SK-N-SH (cell line): ENCODE results near the gene MICAL1. TPM values are rescaled to one million over a fixed set of nuclear protein-coding genes. Genes with fewer than 3 reads are reported as not detected.

Source experiments
- CTCF ChIA-PET: fragments of 300-600, 350-600 bp; formaldehyde crosslinking; extraction: SDS; loops from one replicate; lab custom pipeline; 2021; lab: Yijun Ruan, JAX
- POLR2A ChIA-PET: fragments of 350-600 bp; sonication (Branson Sonifier 250); formaldehyde crosslinking; extraction: SDS; loops from one replicate; lab custom pipeline; 2020; ENCODE audit warnings: antibody characterized with exemption, inconsistent platforms; lab: Yijun Ruan, JAX
- DNase-seq: peaks from one replicate; pipeline ENCODE4 v3.0.0; 2012
- H2AFZ ChIP-seq: fragments of 200-600 bp; sonication (generic); 2 replicates; pipeline ENCODE4 v1.8.1; 2016; ENCODE audit warnings: antibody characterized with exemption, mild to moderate bottlenecking, low read depth
- H3F3A ChIP-seq: fragments of 200-600 bp; sonication (generic); replicated peaks from 2 replicates; pipeline ENCODE3; 2016; ENCODE audit warnings: antibody characterized with exemption, mild to moderate bottlenecking; ENCODE audit not compliant: insufficient read depth
- H3K27ac ChIP-seq, 2 experiments: fragments of 200-500 bp in 1 of 2; fragments of 200-600 bp in 1 of 2; sonication (Bioruptor generic) in 1 of 2; sonication (generic), shearing (Covaris generic) in 1 of 2; 2 replicates each; pipeline versions ENCODE4 v1.5.1 to v1.6.1; 2014 to 2016; ENCODE audit warnings: low read depth in 2 of 2, inconsistent platforms in 1 of 2, low read length in 1 of 2, mild to moderate bottlenecking in 1 of 2, mixed read lengths in 1 of 2
- H3K27me3 ChIP-seq: fragments of 200-600 bp; sonication (generic), shearing (Covaris generic); 2 replicates; pipeline ENCODE4 v1.6.1; 2016; ENCODE audit warnings: mixed run types; ENCODE audit not compliant: insufficient read depth
- H3K36me3 ChIP-seq, 2 experiments: fragments of 200-500 bp in 1 of 2; fragments of 200-600 bp in 1 of 2; sonication (Bioruptor generic) in 1 of 2; sonication (generic) in 1 of 2; replicated peaks in 1 of 2; 2 replicates each; pipeline versions ENCODE3 to v1.5.1; 2014 to 2016; ENCODE audit warnings: low read length in 1 of 2, mild to moderate bottlenecking in 1 of 2; ENCODE audit not compliant: insufficient read depth in 2 of 2, control insufficient read depth in 1 of 2
- H3K4me1 ChIP-seq, 2 experiments: fragments of 200-500 bp in 1 of 2; fragments of 200-600 bp in 1 of 2; sonication (Bioruptor generic) in 1 of 2; sonication (generic), shearing (Covaris generic) in 1 of 2; 2 replicates each; pipeline versions ENCODE4 v1.5.1 to v1.6.1; 2014 to 2016; ENCODE audit warnings: low read depth in 1 of 2, low read length in 1 of 2, mixed run types in 1 of 2; ENCODE audit not compliant: insufficient read depth in 2 of 2, control insufficient read depth in 1 of 2
- H3K4me2 ChIP-seq: fragments of 200-600 bp; sonication (generic), shearing (Covaris generic); 2 replicates; pipeline ENCODE4 v1.6.1; 2017; ENCODE audit warnings: mixed run types
- H3K4me3 ChIP-seq, 2 experiments: fragments of 200-500 bp in 1 of 2; fragments of 200-600 bp in 1 of 2; sonication (Bioruptor generic) in 1 of 2; sonication (generic), shearing (Covaris generic) in 1 of 2; 2 replicates each; pipeline versions ENCODE4 v1.5.1 to v1.8.1; 2014 to 2016; ENCODE audit warnings: low read depth in 2 of 2, inconsistent platforms in 1 of 2, low read length in 1 of 2, mild to moderate bottlenecking in 1 of 2, mixed read lengths in 1 of 2, moderate library complexity in 1 of 2
- H3K79me2 ChIP-seq: fragments of 200-600 bp; sonication (generic); 2 replicates; pipeline ENCODE4 v1.8.1; 2017; ENCODE audit warnings: mild to moderate bottlenecking; ENCODE audit not compliant: insufficient read depth
- H3K9ac ChIP-seq: fragments of 200-600 bp; sonication (generic); 2 replicates; pipeline ENCODE4 v1.6.1; 2017; ENCODE audit warnings: mixed run types
- H3K9me2 ChIP-seq: fragments of 200-600 bp; sonication (generic); 2 replicates; pipeline ENCODE4 v1.6.1; 2017; ENCODE audit warnings: mixed run types
- H3K9me3 ChIP-seq: fragments of 200-600 bp; sonication (generic); 2 replicates; pipeline ENCODE4 v1.6.1; 2017; ENCODE audit warnings: mixed run types, mild to moderate bottlenecking, moderate library complexity
- H4K20me1 ChIP-seq: fragments of 200-600 bp; sonication (generic); 2 replicates; pipeline ENCODE4 v1.6.1; 2017; ENCODE audit warnings: mild to moderate bottlenecking, mixed run types; ENCODE audit not compliant: insufficient read depth
- EP300 ChIP-seq, 2 experiments: IDR thresholded peaks; 2 replicates each; pipeline versions ENCODE4 v1.4.0 to v1.6.1; 2012; ENCODE audit warnings: borderline replicate concordance in 1 of 2, low read depth in 1 of 2, low read length in 1 of 2
- FOXM1 ChIP-seq: IDR thresholded peaks from 2 replicates; pipeline ENCODE4 v1.4.0; 2012; ENCODE audit warnings: low read depth, mild to moderate bottlenecking
- JUND ChIP-seq: IDR thresholded peaks from 2 replicates; pipeline ENCODE4 v1.4.0; 2012
- MEF2A ChIP-seq: IDR thresholded peaks from 2 replicates; pipeline ENCODE4 v1.4.0; 2012; ENCODE audit warnings: low read depth, borderline replicate concordance
- MXI1 ChIP-seq: IDR thresholded peaks from 2 replicates; pipeline ENCODE4 v1.6.1; 2012; ENCODE audit warnings: mild to moderate bottlenecking, low read depth, low read length, improper control_type of control experiment
- NFIC ChIP-seq: IDR thresholded peaks from 2 replicates; pipeline ENCODE4 v1.4.0; 2012; ENCODE audit warnings: borderline replicate concordance
- POLR2AphosphoS5 ChIP-seq: IDR thresholded peaks from 2 replicates; pipeline ENCODE4 v1.6.1; 2012; ENCODE audit warnings: low read depth, low read length
- RCOR1 ChIP-seq: fragments of 150-350 bp; IDR thresholded peaks from 2 replicates; pipeline ENCODE4 v1.6.1; 2017; ENCODE audit warnings: antibody characterized with exemption, low read length
- RFX5 ChIP-seq: IDR thresholded peaks from 2 replicates; pipeline ENCODE4 v1.6.1; 2012; ENCODE audit warnings: mild to moderate bottlenecking, improper control_type of control experiment, low read length
- SIN3A ChIP-seq: IDR thresholded peaks from 2 replicates; pipeline ENCODE4 v1.6.1; 2012; ENCODE audit warnings: low read depth, mild to moderate bottlenecking, low read length, moderate library complexity, borderline replicate concordance
- TAF1 ChIP-seq: IDR thresholded peaks from 2 replicates; pipeline ENCODE4 v1.6.1; 2012; ENCODE audit warnings: low read depth, mild to moderate bottlenecking, low read length, moderate library complexity, borderline replicate concordance
- TCF12 ChIP-seq: IDR thresholded peaks from 2 replicates; pipeline ENCODE4 v1.4.0; 2012
- WGBS: methylation state at CpG from one replicate; pipeline ENCODE4 v1.1.6; 2017; ENCODE audit warnings: low lambda C conversion rate; 5-methylcytosine and 5-hydroxymethylcytosine counted together
- polyA plus RNA-seq, 3 experiments: library from polyadenylated mRNA; depleted of rRNA; stranded (reverse); fragments of >200 nt; gene quantifications; 2 replicates each; pipeline ENCODE4 v1.2.3, GENCODE V29; 2012
- TF ChIP-seq, protein P1 (sequence below): fragments of 150-350 bp; IDR thresholded peaks from 2 replicates; pipeline ENCODE4 v1.6.1; 2016; ENCODE audit warnings: mild to moderate bottlenecking, low read depth, low read length
- TF ChIP-seq, protein P2 (sequence below): IDR thresholded peaks from 2 replicates; pipeline ENCODE4 v1.4.0; 2012; ENCODE audit warnings: low read depth, borderline replicate concordance
- TF ChIP-seq, protein P3 (sequence below): IDR thresholded peaks from 2 replicates; pipeline ENCODE4 v1.6.1; 2012; ENCODE audit warnings: mild to moderate bottlenecking, low read depth, low read length, moderate library complexity
- TF ChIP-seq, protein P4 (sequence below): IDR thresholded peaks from 2 replicates; pipeline ENCODE4; 2012
- TF ChIP-seq, protein P5 (sequence below): fragments of 150-350 bp; IDR thresholded peaks from 2 replicates; pipeline ENCODE4 v1.6.1; 2017; ENCODE audit warnings: antibody characterized with exemption, low read length, low read depth, borderline replicate concordance

The MICAL1 gene
- polyA plus RNA-seq, 1 of the 3 experiments (the other 2 are of a cell fraction) = 45.6 TPM

DNA sequence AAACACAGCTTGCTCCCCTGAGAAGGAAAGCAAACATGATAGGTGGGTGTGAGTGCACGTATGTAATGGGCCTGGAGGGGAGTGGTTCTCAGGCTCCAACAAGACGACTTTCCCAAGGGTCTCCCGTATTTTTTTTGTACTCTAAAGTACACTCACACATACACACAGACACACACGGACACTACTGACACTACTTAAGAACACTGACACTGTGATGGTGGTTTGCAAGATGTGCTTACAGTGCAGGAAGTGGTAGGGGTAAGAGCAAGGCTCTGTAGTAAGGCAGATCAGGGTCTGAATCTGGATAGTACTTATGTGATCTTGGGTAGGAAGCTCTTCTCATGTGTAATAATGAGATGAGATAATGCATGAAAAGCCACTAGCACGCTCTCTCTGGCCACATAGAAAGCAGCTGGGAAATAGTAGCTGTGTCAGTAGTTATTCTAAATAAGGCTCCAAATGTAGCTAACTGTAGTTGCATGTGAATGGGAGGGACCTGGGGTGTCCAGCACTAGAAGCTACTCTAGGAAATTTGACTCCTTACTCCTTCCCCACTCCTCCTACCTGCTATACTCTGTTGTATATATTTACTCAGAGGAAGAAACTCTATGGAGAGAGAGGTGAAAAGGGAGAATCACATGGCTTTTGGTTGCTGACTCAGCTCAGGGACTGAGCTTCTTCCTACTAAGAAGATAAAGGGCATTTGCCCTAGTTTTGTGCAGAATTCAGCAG, 35.8 kb upstream of the MICAL1 start:
- Histone ChIP-seq H3K9me2 (no peaks in the 10 kb centered on the region), H3K9me3 (no peaks in the 10 kb centered on the region), H3F3A (no peaks in the 10 kb centered on the region), H3K27me3 (no peaks in the 10 kb centered on the region; the same call in 1 of the 2 replicates), H3K4me2 (no peak overlapping the region), H3K4me1 (no peaks in the 10 kb centered on the region), H3K4me3 (no peak overlapping the region)
- DNase-seq = no peak
- 47% methylated on average over 5 of the region's 5 CpGs for WGBS
- CTCF ChIA-PET = interaction anchor here (1.1 kb wide), 1 partner anchor 548 kb away, joined by 3 read pairs; no protein-coding TSS in a partner anchor
- TF ChIP-seq TAF1 (no peak), RCOR1 (no peak), MEF2A (no peak), EP300 (IDR thresholded peaks at IDR 0.05; ENCODE audit: borderline replicate concordance in 1 of 2, low read depth in 1 of 2, low read length in 1 of 2) (no peak), MXI1 (no peak)
- TF ChIP-seq, protein P1, sequence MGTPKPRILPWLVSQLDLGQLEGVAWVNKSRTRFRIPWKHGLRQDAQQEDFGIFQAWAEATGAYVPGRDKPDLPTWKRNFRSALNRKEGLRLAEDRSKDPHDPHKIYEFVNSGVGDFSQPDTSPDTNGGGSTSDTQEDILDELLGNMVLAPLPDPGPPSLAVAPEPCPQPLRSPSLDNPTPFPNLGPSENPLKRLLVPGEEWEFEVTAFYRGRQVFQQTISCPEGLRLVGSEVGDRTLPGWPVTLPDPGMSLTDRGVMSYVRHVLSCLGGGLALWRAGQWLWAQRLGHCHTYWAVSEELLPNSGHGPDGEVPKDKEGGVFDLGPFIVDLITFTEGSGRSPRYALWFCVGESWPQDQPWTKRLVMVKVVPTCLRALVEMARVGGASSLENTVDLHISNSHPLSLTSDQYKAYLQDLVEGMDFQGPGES = no peak
- TF ChIP-seq, protein P2, sequence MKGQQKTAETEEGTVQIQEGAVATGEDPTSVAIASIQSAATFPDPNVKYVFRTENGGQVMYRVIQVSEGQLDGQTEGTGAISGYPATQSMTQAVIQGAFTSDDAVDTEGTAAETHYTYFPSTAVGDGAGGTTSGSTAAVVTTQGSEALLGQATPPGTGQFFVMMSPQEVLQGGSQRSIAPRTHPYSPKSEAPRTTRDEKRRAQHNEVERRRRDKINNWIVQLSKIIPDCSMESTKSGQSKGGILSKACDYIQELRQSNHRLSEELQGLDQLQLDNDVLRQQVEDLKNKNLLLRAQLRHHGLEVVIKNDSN = no peak
- TF ChIP-seq, all 33 proteins: peak for 0
- no peaks in the 10 kb centered on the region for H4K20me1 ChIP-seq
- H2AFZ ChIP-seq = no peak overlapping the region
- H3K27ac ChIP-seq = no peak overlapping the region
- H3K79me2 ChIP-seq = no peaks in the 10 kb centered on the region
- POLR2A ChIA-PET = interaction anchor here (0.6 kb wide), 1 partner anchor 1386 kb away, joined by 3 read pairs; no protein-coding TSS in a partner anchor
- no peak overlapping the region for H3K9ac ChIP-seq
- H3K36me3 ChIP-seq = no peaks in the 10 kb centered on the region

DNA sequence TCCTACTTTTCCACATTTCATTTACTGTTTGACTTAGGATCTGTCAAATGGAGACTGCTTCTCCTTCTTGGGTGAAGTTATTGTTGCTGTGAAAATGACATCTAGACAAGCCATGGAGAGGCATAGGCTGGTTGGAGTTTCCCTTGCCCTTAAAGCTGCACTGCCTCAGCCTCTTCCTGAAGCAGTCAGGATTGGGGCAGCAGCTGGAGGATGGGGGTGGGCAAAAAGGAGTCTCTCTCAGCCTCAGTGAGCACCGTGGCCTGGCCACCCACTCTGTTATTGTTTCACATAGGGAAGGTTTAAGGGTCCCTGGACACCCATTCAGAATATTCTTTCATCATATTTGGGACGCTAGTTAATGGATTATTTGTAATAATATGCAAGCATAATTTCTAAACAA, 35.1 kb upstream of the MICAL1 start:
- Histone ChIP-seq H3K4me2 (no peak overlapping the region), H3K9me3 (no peaks in the 10 kb centered on the region), H2AFZ (no peak overlapping the region), H3K9me2 (no peaks in the 10 kb centered on the region), H3K4me3 (no peak overlapping the region), H3K27ac (no peak overlapping the region), H3K4me1 (no peaks in the 10 kb centered on the region), H3K79me2 (no peaks in the 10 kb centered on the region), H3K9ac (no peak overlapping the region), H3F3A (no peaks in the 10 kb centered on the region)
- WGBS = 51% methylated on average over 2 of the region's 2 CpGs
- DNase-seq = no peak
- ChIA-PET POLR2A (no interaction called here), CTCF (interaction anchor here (1.1 kb wide), 1 partner anchor 549 kb away, joined by 3 read pairs; no protein-coding TSS in a partner anchor)
- TF ChIP-seq NFIC (no peak), JUND (no peak), SIN3A (no peak), POLR2AphosphoS5 (no peak), TCF12 (no peak), RFX5 (no peak), FOXM1 (no peak)
- TF ChIP-seq, protein P3, sequence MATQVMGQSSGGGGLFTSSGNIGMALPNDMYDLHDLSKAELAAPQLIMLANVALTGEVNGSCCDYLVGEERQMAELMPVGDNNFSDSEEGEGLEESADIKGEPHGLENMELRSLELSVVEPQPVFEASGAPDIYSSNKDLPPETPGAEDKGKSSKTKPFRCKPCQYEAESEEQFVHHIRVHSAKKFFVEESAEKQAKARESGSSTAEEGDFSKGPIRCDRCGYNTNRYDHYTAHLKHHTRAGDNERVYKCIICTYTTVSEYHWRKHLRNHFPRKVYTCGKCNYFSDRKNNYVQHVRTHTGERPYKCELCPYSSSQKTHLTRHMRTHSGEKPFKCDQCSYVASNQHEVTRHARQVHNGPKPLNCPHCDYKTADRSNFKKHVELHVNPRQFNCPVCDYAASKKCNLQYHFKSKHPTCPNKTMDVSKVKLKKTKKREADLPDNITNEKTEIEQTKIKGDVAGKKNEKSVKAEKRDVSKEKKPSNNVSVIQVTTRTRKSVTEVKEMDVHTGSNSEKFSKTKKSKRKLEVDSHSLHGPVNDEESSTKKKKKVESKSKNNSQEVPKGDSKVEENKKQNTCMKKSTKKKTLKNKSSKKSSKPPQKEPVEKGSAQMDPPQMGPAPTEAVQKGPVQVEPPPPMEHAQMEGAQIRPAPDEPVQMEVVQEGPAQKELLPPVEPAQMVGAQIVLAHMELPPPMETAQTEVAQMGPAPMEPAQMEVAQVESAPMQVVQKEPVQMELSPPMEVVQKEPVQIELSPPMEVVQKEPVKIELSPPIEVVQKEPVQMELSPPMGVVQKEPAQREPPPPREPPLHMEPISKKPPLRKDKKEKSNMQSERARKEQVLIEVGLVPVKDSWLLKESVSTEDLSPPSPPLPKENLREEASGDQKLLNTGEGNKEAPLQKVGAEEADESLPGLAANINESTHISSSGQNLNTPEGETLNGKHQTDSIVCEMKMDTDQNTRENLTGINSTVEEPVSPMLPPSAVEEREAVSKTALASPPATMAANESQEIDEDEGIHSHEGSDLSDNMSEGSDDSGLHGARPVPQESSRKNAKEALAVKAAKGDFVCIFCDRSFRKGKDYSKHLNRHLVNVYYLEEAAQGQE = no peak
- TF ChIP-seq, protein P2 = no peak
- TF ChIP-seq, protein P4, sequence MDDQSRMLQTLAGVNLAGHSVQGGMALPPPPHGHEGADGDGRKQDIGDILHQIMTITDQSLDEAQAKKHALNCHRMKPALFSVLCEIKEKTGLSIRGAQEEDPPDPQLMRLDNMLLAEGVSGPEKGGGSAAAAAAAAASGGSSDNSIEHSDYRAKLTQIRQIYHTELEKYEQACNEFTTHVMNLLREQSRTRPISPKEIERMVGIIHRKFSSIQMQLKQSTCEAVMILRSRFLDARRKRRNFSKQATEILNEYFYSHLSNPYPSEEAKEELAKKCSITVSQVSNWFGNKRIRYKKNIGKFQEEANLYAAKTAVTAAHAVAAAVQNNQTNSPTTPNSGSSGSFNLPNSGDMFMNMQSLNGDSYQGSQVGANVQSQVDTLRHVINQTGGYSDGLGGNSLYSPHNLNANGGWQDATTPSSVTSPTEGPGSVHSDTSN = no peak
- TF ChIP-seq, protein P5, sequence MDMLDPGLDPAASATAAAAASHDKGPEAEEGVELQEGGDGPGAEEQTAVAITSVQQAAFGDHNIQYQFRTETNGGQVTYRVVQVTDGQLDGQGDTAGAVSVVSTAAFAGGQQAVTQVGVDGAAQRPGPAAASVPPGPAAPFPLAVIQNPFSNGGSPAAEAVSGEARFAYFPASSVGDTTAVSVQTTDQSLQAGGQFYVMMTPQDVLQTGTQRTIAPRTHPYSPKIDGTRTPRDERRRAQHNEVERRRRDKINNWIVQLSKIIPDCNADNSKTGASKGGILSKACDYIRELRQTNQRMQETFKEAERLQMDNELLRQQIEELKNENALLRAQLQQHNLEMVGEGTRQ = no peak
- TF ChIP-seq, all 33 proteins: peak for 0
- Histone ChIP-seq H4K20me1 (no peaks in the 10 kb centered on the region), H3K27me3 (no peaks in the 10 kb centered on the region; the same call in 1 of the 2 replicates), H3K36me3 (no peaks in the 10 kb centered on the region)
